ENCODE results near the gene ITSN1.

- no peak for TF ChIP-seq CTCF (IDR thresholded peaks at IDR 0.05)
- no peak for TF ChIP-seq POLR2A (IDR thresholded peaks at IDR 0.05; ENCODE audit: low read depth)
- TF ChIP-seq POLR2AphosphoS5 (IDR thresholded peaks at IDR 0.05): no peak
- no peak for TF ChIP-seq EP300 (IDR thresholded peaks at IDR 0.05)
Measured at GRCh38 chr21:33611006-33611744, 31.1 kb upstream of the ITSN1 start.

Measured in esophagus muscularis mucosa (tissue), 4 donors.